A549 (cell line): Measurements from ENCODE around the gene DAB2.

ENCODE experiments used
- EP300 ChIP-seq, 2 experiments: fragments of >200 bp; sonication (Bioruptor Twin); formaldehyde crosslinking; IDR thresholded peaks; 2 replicates in 1 of 2; 3 replicates in 1 of 2; pipeline ENCODE4 v1.6.1; 2016 to 2017
- HDAC2 ChIP-seq: fragments of 200-600 bp; sonication (generic); IDR thresholded peaks from 2 replicates; pipeline ENCODE4 v1.6.1; 2016
- HOXA7 ChIP-seq: fragments of 250-450 bp; sonication (Bioruptor Pico); IDR thresholded peaks from 2 replicates; pipeline ENCODE4 v1.5.0; 2020; ENCODE audit warnings: mild to moderate bottlenecking, moderate library complexity
- JUNB ChIP-seq: fragments of >200 bp; sonication (Bioruptor Twin); formaldehyde crosslinking; IDR thresholded peaks from 2 replicates; pipeline ENCODE4 v1.6.1; 2016
- POLR2A ChIP-seq: IDR thresholded peaks from 2 replicates; pipeline ENCODE4 v1.6.1; 2012; ENCODE audit warnings: mild to moderate bottlenecking, low read length
- RAD21 ChIP-seq, 2 experiments: fragments of >200 bp in 1 of 2; sonication (Bioruptor Twin) in 1 of 2; formaldehyde crosslinking in 1 of 2; IDR thresholded peaks in 1 of 2; conservative IDR thresholded peaks in 1 of 2; 2 replicates in 1 of 2; 3 replicates in 1 of 2; pipeline ENCODE4 v1.6.1; 2012 to 2018; ENCODE audit warnings: inconsistent platforms in 1 of 2

DNA sequence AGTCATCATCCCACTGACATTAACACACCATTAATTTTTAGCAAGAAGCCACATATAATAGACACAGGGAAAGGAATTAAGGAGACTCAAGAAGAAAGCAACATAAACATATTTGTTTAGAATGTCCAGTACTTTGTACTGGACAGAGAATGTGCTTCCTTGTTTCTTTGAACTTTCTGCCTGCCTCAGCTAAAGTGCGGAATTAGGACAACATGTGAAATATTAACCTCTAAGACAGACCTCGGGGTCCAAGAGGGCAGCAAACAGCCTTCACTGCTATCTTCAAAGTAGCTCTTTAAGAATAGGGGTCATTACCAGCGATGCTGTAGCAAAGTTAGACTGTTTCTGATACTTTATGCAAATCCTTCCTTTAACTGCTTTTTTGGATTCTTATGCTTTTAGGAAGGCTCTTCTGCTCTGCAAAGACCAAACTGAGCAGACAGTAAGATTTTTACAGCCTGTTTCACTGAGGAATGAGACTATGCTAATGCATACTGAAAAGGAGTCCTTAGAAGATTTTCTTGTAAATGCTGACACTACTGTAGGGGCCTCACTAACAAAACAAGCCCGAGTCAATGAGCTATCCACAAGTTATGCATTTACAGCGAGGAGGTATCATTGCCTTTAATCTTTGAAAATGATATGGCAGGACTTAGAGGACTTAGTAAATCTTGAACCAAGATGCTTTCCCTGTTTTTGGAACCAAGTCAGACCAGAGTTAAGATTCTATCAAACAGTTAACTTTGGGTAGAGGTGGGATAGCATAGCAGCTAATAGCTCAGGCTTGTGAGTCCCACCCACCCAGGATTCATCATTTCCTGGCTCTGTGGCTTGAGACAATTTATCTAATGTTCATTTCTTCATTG is 23.8 kb downstream of the DAB2 start:
- TF ChIP-seq JUNB (no peak), HOXA7 (CRISPR knock-in tag) (no peak), EP300 (IDR thresholded peaks at IDR 0.05) (no peak), POLR2A (no peak), RAD21 (conservative IDR thresholded peaks at IDR 0.05 in 1 of 2, IDR thresholded peaks at IDR 0.05 in 1 of 2) (no peak), HDAC2 (no peak)
